GM20000 (cell line): ENCODE measurements around the gene ERCC4.

Experiments used
- DNase-seq: peaks from one replicate; pipeline ENCODE4 v3.0.0; 2012; ENCODE audit warnings: low spot score
- TF ChIP-seq, protein P1 (sequence below): IDR thresholded peaks from 2 replicates; pipeline ENCODE4 v1.5.1; 2012; ENCODE audit warnings: mild to moderate bottlenecking, control low read depth; ENCODE audit errors: extremely low read depth, missing control alignments

Gene ERCC4

DNA sequence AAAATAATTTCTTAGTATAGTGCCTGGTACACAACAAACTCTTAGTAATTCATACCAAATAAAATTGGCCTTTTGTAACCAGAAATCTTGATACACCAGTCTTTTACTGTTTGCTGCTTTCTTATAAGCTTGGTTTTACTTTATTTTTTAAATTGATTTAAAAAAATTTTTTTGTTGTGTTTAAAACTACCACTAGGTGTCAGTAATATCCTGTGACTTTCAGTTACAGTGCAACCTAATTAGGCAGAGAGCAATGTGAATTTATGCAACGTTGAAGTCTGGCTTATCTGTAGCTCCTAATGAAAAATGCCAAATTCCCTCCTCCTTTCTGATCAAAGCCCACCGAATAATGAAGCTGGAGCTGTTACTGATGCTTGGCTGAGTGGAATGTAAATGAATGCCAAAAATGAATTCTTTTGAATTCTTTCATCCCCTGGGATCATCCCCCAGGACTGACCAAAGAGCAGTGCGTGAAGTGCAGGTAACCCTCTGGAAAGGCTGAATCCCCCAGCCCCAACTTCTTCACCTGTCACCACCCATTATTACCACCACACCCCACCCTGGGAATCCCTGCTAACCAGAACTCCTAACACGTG is 3.8 kb downstream of the ERCC4 start:
- TF ChIP-seq, protein P1, sequence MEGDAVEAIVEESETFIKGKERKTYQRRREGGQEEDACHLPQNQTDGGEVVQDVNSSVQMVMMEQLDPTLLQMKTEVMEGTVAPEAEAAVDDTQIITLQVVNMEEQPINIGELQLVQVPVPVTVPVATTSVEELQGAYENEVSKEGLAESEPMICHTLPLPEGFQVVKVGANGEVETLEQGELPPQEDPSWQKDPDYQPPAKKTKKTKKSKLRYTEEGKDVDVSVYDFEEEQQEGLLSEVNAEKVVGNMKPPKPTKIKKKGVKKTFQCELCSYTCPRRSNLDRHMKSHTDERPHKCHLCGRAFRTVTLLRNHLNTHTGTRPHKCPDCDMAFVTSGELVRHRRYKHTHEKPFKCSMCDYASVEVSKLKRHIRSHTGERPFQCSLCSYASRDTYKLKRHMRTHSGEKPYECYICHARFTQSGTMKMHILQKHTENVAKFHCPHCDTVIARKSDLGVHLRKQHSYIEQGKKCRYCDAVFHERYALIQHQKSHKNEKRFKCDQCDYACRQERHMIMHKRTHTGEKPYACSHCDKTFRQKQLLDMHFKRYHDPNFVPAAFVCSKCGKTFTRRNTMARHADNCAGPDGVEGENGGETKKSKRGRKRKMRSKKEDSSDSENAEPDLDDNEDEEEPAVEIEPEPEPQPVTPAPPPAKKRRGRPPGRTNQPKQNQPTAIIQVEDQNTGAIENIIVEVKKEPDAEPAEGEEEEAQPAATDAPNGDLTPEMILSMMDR = no peak
- DNase-seq = peak; percentile 41

DNA sequence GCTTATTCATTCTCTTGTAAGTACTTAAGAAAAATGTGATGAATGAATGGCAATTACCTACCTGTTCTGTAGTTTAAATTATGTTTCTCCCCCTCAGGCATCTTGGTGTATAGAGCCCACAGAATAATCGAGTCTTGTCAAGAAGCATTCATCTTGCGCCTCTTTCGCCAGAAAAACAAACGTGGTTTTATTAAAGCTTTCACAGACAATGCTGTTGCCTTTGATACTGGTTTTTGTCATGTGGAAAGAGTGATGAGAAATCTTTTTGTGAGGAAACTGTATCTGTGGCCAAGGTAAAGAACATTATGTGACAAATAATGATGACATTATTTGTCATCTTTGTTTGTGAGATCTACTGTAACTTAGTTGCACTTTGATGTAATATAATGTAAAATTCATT is 6.5 kb downstream of the ERCC4 start:
- TF ChIP-seq, protein P1 = no peak
- DNase-seq = no peak

DNA sequence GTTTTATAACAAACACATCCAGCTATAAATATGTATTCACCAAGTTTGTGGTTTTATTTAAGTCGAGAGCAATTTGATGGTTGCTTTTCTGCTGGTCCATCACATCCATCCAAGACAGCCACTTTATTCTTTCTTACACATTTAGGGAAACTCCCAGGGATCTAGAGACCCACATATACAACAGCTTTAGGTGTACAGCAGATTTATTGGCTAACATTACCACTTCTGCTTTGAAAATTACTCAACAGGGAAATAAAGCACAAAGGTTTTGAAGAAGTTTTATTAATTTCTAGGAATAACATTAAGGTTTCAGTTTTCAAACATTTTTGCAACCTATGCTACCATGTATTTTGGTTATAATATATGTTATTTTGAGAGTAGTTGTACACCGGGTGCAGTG is 6.9 kb downstream of the ERCC4 start:
- TF ChIP-seq, protein P1 = no peak
- DNase-seq = no peak

DNA sequence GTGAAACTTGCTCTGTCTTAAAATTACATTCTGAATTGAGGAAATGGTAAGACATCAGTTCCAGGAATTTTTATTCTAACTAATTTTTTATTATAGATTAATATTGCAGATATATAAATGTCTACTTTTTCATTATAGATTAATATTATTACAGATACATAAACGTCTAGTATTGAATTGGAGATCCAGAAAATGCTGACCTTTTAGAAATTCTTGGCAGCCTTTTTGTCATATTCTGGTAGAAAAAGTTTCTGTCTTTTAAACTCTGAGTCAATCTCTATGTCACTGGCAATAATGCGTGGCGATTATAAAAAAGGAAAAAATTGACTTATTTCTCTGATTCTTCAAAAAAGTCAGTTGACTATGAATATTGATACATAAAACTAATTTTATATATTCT is 8.7 kb downstream of the ERCC4 start:
- DNase-seq = no peak
- TF ChIP-seq, protein P1 = no peak

DNA sequence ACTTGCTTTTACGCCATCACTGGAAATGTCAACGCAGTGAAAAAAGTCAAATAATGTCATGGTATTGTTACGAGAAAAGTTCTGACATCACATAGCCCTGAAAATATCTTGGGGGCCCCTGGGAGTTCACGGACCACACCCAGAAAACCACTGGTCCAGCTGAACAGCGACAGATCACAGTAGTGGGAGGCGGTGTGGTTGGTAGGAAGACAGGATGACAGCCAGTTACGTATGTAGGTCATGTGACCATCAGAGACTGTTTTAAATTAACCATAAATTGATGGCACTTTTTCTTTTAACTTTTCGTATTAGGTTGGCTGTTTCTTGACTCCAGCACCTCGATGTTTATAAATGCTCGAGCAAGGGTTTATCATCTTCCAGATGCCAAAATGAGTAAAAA is 11.9 kb downstream of the ERCC4 start:
- DNase-seq = no peak
- TF ChIP-seq, protein P1 = no peak

DNA sequence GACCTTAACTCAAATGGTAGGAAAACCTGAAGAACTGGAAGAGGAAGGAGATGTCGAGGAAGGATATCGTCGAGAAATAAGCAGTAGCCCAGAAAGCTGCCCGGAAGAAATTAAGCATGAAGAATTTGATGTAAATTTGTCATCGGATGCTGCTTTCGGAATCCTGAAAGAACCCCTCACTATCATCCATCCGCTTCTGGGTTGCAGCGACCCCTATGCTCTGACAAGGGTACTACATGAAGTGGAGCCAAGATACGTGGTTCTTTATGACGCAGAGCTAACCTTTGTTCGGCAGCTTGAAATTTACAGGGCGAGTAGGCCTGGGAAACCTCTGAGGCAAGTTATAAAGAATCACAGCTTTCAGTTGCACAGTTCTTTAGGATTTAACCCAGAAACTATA is 15.5 kb downstream of the ERCC4 start:
- no peak for DNase-seq
- TF ChIP-seq, protein P1 = peak; percentile 6

DNA sequence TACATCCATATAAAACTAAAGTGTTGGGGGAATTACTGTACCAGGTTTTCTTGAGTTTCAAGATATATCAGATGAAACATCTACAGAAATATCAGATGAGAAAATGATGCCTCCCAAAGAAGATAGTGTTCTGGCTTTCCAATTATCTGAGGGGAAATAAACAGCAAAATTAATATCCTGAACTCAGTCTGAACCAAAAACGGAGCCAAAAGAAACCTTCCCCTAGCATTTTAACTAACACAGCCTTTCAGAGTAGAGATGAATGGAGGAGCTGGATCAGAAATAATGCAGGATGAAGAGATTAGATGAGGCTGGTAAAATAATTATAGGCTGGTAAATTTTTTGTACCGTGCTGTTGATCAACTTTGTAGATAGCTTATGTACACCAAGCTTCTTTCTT is 16.2 kb downstream of the ERCC4 start:
- TF ChIP-seq, protein P1 = no peak
- no peak for DNase-seq
